GM12865 (cell line): ENCODE data around the gene TMC2.
"Not testable (repeated sequence)": the region's sequence is repeated elsewhere in the genome, so short reads cannot be mapped to it uniquely, and the experiment has no call there.

Source experiments
- DNase-seq: peaks from one replicate; pipeline ENCODE4 v3.0.0; 2010; ENCODE audit warnings: low read depth
- H3K4me3 ChIP-seq: 2 replicates; pipeline ENCODE4 v1.5.1; 2011; ENCODE audit warnings: mild to moderate bottlenecking, low read depth, low read length, control low read depth
- CTCF ChIP-seq: IDR thresholded peaks from 2 replicates; pipeline ENCODE4 v1.5.1; 2011; ENCODE audit warnings: low read length, control low read depth, low read depth, inconsistent platforms; ENCODE audit not compliant: insufficient read depth; ENCODE audit errors: missing control alignments

Gene TMC2

GRCh38 chr20:2521369-2522305 is 14.7 kb upstream of the TMC2 start:
- peak; percentile 62 for DNase-seq
- TF ChIP-seq CTCF: peak; percentile 86
- H3K4me3 ChIP-seq: no peak overlapping the region

- DNase-seq, H3K4me3 ChIP-seq: not testable (repeated sequence)
These were observed 13.4 kb upstream of the TMC2 start for GRCh38 chr20:2522826-2523429.

GRCh38 chr20:2523919-2524708 is 12.3 kb upstream of the TMC2 start:
- peak; percentile 91 for TF ChIP-seq CTCF
- peak; percentile 90 for DNase-seq
- peak overlapping the region; percentile 65 for H3K4me3 ChIP-seq

- TF ChIP-seq CTCF: no peak
- DNase-seq: peak; percentile 38
- H3K4me3 ChIP-seq: peak overlapping the region; percentile 65
These were observed 11.5 kb upstream of the TMC2 start for GRCh38 chr20:2524709-2525506.

GRCh38 chr20:2526218-2526583 is 10.2 kb upstream of the TMC2 start:
- H3K4me3 ChIP-seq, DNase-seq: not testable (repeated sequence)

GRCh38 chr20:2527762-2528161 is 8.6 kb upstream of the TMC2 start:
- no peak overlapping the region for H3K4me3 ChIP-seq
- DNase-seq: no peak
- TF ChIP-seq CTCF: no peak

GRCh38 chr20:2528671-2529271 is 7.6 kb upstream of the TMC2 start:
- DNase-seq: no peak
- no peak overlapping the region for H3K4me3 ChIP-seq
- no peak for TF ChIP-seq CTCF
